Stomach smooth muscle (tissue), 2 donors: Measurements from ENCODE around the gene GPC3.

Experiments
- H3K27ac ChIP-seq: one replicate; pipeline ENCODE4 v1.7.0; 2013; ENCODE audit warnings: mild to moderate bottlenecking, low read length, inconsistent platforms
- H3K27me3 ChIP-seq, 2 donors: one replicate each; pipeline ENCODE4 v1.7.0; 2013; ENCODE audit warnings: low read length in 2 of 2; ENCODE audit not compliant: insufficient read depth in 2 of 2, control insufficient read depth in 1 of 2
- H3K36me3 ChIP-seq, 2 donors: one replicate each; pipeline ENCODE4 v1.7.0; 2013; ENCODE audit warnings: low read length in 2 of 2; ENCODE audit not compliant: control insufficient read depth in 2 of 2, insufficient read depth in 2 of 2
- H3K4me1 ChIP-seq: one replicate; pipeline ENCODE4 v1.7.0; 2013; ENCODE audit warnings: low read length; ENCODE audit not compliant: control insufficient read depth, insufficient read depth
- H3K4me3 ChIP-seq, 2 donors: one replicate each; pipeline ENCODE4 v1.7.0; 2013; ENCODE audit warnings: low read length in 2 of 2
- H3K9ac ChIP-seq, 2 donors: one replicate each; pipeline ENCODE4 v1.7.0; 2013; ENCODE audit warnings: low read length in 2 of 2, mild to moderate bottlenecking in 1 of 2
- H3K9me3 ChIP-seq, 2 donors: one replicate each; pipeline ENCODE4 v1.7.0; 2013; ENCODE audit warnings: low read length in 2 of 2; ENCODE audit not compliant: control insufficient read depth in 2 of 2
- donor health status: healthy.
- donor health status: Pancreatic carcinoma.

GPC3 gene

GRCh38 chrX:133968109-133968508 lies 17.3 kb downstream of the GPC3 start:
- Histone ChIP-seq H3K36me3 (no peaks in the 10 kb centered on the region), H3K9me3 (no peaks in the 10 kb centered on the region), H3K9ac (no peak overlapping the region)

GRCh38 chrX:133966199-133966598 lies 19.2 kb downstream of the GPC3 start:
- peaks cover 0 to 10% of the 10 kb centered on the region in 2 donors for H3K27me3 ChIP-seq

More at GRCh38 chrX:133968109-133968508, 17.3 kb downstream of the GPC3 start:
- Histone ChIP-seq H3K27me3 (peaks cover 0 to 10% of the 10 kb centered on the region in 2 donors), H3K4me1 (no peaks in the 10 kb centered on the region), H3K4me3 (no peak overlapping the region), H3K27ac (no peak overlapping the region)

GRCh38 chrX:133965321-133965720 lies 20.1 kb downstream of the GPC3 start:
- Histone ChIP-seq H3K9ac (no peak overlapping the region), H3K36me3 (no peaks in the 10 kb centered on the region), H3K9me3 (no peaks in the 10 kb centered on the region), H3K4me1 (no peaks in the 10 kb centered on the region), H3K27me3 (peaks cover 0 to 10% of the 10 kb centered on the region in 2 donors), H3K27ac (no peak overlapping the region), H3K4me3 (no peak overlapping the region)

More at GRCh38 chrX:133966199-133966598, 19.2 kb downstream of the GPC3 start:
- Histone ChIP-seq H3K4me1 (no peaks in the 10 kb centered on the region), H3K9ac (no peak overlapping the region), H3K4me3 (no peak overlapping the region), H3K27ac (no peak overlapping the region), H3K9me3 (no peaks in the 10 kb centered on the region), H3K36me3 (no peaks in the 10 kb centered on the region)

GRCh38 chrX:133961046-133961445 lies 24.3 kb downstream of the GPC3 start:
- peaks cover 0 to 7% of the 10 kb centered on the region in 2 donors for H3K27me3 ChIP-seq
- no peaks in the 10 kb centered on the region for H3K36me3 ChIP-seq
- H3K27ac ChIP-seq, result no peak overlapping the region
- no peak overlapping the region for H3K4me3 ChIP-seq
- no peaks in the 10 kb centered on the region for H3K9me3 ChIP-seq
- H3K9ac ChIP-seq, result no peak overlapping the region
- no peaks in the 10 kb centered on the region for H3K4me1 ChIP-seq

- H3K9me3 ChIP-seq, result no peaks in the 10 kb centered on the region
- peaks cover 0 to 6% of the 10 kb centered on the region in 2 donors for H3K27me3 ChIP-seq
- H3K27ac ChIP-seq, result no peak overlapping the region
- H3K4me3 ChIP-seq, result no peak overlapping the region
- no peaks in the 10 kb centered on the region for H3K4me1 ChIP-seq
- H3K9ac ChIP-seq, result no peak overlapping the region
- no peaks in the 10 kb centered on the region for H3K36me3 ChIP-seq
These were observed 25.4 kb downstream of the GPC3 start for GRCh38 chrX:133959972-133960371.

- H3K27me3 ChIP-seq, result peaks cover 0 to 6% of the 10 kb centered on the region in 2 donors
- no peaks in the 10 kb centered on the region for H3K9me3 ChIP-seq
- no peak overlapping the region for H3K27ac ChIP-seq
- H3K4me1 ChIP-seq, result no peaks in the 10 kb centered on the region
- no peaks in the 10 kb centered on the region for H3K36me3 ChIP-seq
- H3K4me3 ChIP-seq, result no peak overlapping the region
- H3K9ac ChIP-seq, result no peak overlapping the region
These were observed 26.3 kb downstream of the GPC3 start for GRCh38 chrX:133958997-133959688.

- Histone ChIP-seq H3K27me3 (peaks cover 0 to 3% of the 10 kb centered on the region in 2 donors), H3K9me3 (no peaks in the 10 kb centered on the region), H3K36me3 (no peaks in the 10 kb centered on the region), H3K4me1 (no peaks in the 10 kb centered on the region), H3K4me3 (no peak overlapping the region), H3K9ac (no peak overlapping the region), H3K27ac (no peak overlapping the region)
These were observed 28.6 kb downstream of the GPC3 start for GRCh38 chrX:133956570-133957340.

- Histone ChIP-seq H3K9me3 (no peaks in the 10 kb centered on the region), H3K9ac (no peak overlapping the region), H3K27ac (no peak overlapping the region), H3K4me3 (no peak overlapping the region), H3K4me1 (no peaks in the 10 kb centered on the region), H3K27me3 (peaks cover 0 to 3% of the 10 kb centered on the region in 2 donors), H3K36me3 (no peaks in the 10 kb centered on the region)
These were observed 31.5 kb downstream of the GPC3 start for GRCh38 chrX:133953785-133954355.

- peaks cover 0 to 3% of the 10 kb centered on the region in 2 donors for H3K27me3 ChIP-seq
These were observed 32.3 kb downstream of the GPC3 start for GRCh38 chrX:133953078-133953477.

GRCh38 chrX:133951098-133951497 lies 34.3 kb downstream of the GPC3 start:
- no peak overlapping the region for H3K27ac ChIP-seq
- no peak overlapping the region for H3K9ac ChIP-seq
- H3K27me3 ChIP-seq, result peaks cover 0 to 10% of the 10 kb centered on the region in 2 donors
- no peak overlapping the region for H3K4me3 ChIP-seq
- no peaks in the 10 kb centered on the region for H3K4me1 ChIP-seq
- H3K9me3 ChIP-seq, result no peaks in the 10 kb centered on the region
- H3K36me3 ChIP-seq, result no peaks in the 10 kb centered on the region

More at GRCh38 chrX:133953078-133953477, 32.3 kb downstream of the GPC3 start:
- Histone ChIP-seq H3K9me3 (no peaks in the 10 kb centered on the region), H3K4me3 (no peak overlapping the region), H3K36me3 (no peaks in the 10 kb centered on the region), H3K9ac (no peak overlapping the region), H3K27ac (no peak overlapping the region), H3K4me1 (no peaks in the 10 kb centered on the region)
